Effector memory CD4-positive, alpha-beta T cell (primary cell): ENCODE data around the gene RRM1.
"Not testable (repeated sequence)": the region's sequence is repeated elsewhere in the genome, so short reads cannot be mapped to it uniquely, and the experiment has no call there.

ENCODE experiments used
- DNase-seq, 3 donors: peaks; one replicate each; pipeline ENCODE4 v3.0.0-alpha.2; 2020
- H3K27ac ChIP-seq: 2 replicates; pipeline ENCODE4 v1.7.0; 2013; ENCODE audit warnings: mild to moderate bottlenecking, low read length, moderate library complexity; ENCODE audit not compliant: insufficient read depth, poor library complexity, severe bottlenecking
- H3K27me3 ChIP-seq: replicated peaks from 2 replicates; pipeline ENCODE4 v1.7.0; 2013; ENCODE audit warnings: mild to moderate bottlenecking, low read length; ENCODE audit not compliant: insufficient read depth, control insufficient read depth, poor library complexity, severe bottlenecking
- H3K36me3 ChIP-seq: 2 replicates; pipeline ENCODE4 v1.7.0; 2013; ENCODE audit warnings: mild to moderate bottlenecking, low read length, moderate library complexity; ENCODE audit not compliant: control insufficient read depth, insufficient read depth
- H3K4me1 ChIP-seq: 2 replicates; pipeline ENCODE4 v1.7.0; 2013; ENCODE audit warnings: low read length, mild to moderate bottlenecking; ENCODE audit not compliant: control insufficient read depth, insufficient read depth, poor library complexity, severe bottlenecking
- H3K4me3 ChIP-seq: 2 replicates; pipeline ENCODE4 v1.7.0; 2013; ENCODE audit warnings: low read length, low read depth, mild to moderate bottlenecking; ENCODE audit not compliant: insufficient read depth, poor library complexity, severe bottlenecking
- H3K9me3 ChIP-seq: 2 replicates; pipeline ENCODE4 v1.7.0; 2013; ENCODE audit warnings: mild to moderate bottlenecking, low read length, moderate library complexity; ENCODE audit not compliant: control insufficient read depth
- total RNA-seq, 3 donors: gene quantifications; one replicate each; lab custom pipeline; 2026; lab: John Stamatoyannopoulos, UW

RRM1 gene
- total RNA-seq: 47.6 to 65.9 (median 53.2) reads per million in 3 donors

GRCh38 chr11:4094348-4095291, at the start of gene RRM1:
Gene RRM1, plus strand, starts transcription at chr11:4094799. Its CDS starts 214 bp downstream, at chr11:4095013.
- Histone ChIP-seq H3K4me1 (peaks cover 45% of the 10 kb centered on the region), H3K27me3 (no peaks in the 10 kb centered on the region), H3K9me3 (no peaks in the 10 kb centered on the region), H3K36me3 (no peaks in the 10 kb centered on the region), H3K27ac (peak within 1 kb of the TSS; percentile 84), H3K4me3 (peak within 1 kb of the TSS; percentile 85)
- peak; percentile 85 to 89 (median 88) for DNase-seq

DNA sequence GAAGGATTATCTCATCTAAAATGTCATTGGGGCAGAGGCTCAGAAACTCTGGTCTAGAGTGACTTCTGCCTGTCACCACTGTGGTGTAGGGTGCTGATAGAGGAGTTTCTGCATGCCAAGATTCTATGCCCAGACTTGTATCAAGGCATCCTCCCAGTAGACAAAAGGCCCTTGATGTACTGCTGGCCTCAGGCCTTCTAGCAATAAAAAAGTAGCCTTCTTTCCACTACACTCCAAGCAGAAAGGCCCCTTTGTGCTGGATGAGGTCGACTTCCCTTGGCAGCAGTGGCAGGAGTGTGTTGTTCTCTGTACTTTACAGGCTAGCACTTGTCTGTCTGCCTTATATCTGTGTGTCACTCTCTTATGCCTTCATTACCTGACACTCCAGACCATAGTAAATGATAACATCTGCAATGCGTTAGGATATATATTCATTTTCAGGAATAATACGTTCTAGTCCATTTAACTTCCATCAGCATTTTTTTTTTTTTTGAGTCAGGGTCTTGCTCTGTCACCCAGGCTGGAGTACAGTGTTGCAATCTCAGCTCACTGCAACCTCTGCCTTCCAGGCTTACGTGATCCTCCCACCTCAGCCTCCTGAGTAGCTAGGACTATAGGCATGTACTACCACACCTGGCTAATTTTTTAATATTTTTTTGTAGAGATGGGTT, 49.5 kb upstream of the RRM1 start:
- Histone ChIP-seq H3K36me3 (no peaks in the 10 kb centered on the region), H3K4me1 (peaks cover 4% of the 10 kb centered on the region), H3K9me3 (no peaks in the 10 kb centered on the region), H3K27ac (no peak overlapping the region), H3K4me3 (no peak overlapping the region), H3K27me3 (no peaks in the 10 kb centered on the region)
- DNase-seq: no peak

DNA sequence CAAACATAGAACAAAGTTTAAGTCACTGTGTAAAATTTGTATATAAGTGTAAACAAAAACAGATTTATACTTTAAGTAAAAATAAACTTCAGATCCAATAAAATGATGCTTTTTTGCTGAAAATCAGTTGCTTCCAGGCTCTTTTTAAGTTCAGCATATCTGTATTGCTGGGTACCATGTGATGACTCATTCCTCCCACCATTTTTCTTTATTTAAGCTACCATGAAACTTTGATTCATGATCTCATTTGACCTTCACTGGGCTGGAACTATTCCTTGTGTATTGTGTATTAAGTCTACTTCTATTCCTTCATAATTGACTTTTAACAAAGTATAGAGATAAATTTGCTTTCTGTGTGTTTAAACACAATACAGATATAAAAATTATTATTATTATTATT, 46.3 kb upstream of the RRM1 start:
- Histone ChIP-seq H3K4me3 (no peak overlapping the region), H3K36me3 (no peaks in the 10 kb centered on the region), H3K9me3 (no peaks in the 10 kb centered on the region), H3K27ac (no peak overlapping the region), H3K27me3 (no peaks in the 10 kb centered on the region), H3K4me1 (no peaks in the 10 kb centered on the region)
- no peak for DNase-seq

DNA sequence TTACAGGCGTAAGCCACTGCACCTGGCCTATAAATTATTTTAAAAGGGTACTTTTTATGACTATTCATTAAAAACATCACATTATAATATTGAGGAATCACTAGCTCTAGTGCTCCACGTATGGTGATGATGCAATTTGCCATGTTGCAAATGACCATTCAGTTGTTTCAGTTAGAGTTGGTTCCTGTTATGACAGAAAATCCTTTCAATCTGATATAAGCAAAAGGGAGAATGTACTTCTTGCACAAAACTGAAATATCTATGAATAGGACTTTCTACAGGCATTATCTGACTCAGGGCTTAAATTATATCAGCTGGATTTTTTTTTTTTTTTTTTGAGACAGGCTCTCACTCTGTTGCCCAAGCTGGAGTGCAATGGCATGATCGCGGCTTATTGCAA, 45.6 kb upstream of the RRM1 start:
- Histone ChIP-seq H3K4me1 (no peaks in the 10 kb centered on the region), H3K36me3 (no peaks in the 10 kb centered on the region), H3K9me3 (no peaks in the 10 kb centered on the region), H3K27ac (no peak overlapping the region), H3K4me3 (no peak overlapping the region), H3K27me3 (no peaks in the 10 kb centered on the region)
- DNase-seq: no peak

DNA sequence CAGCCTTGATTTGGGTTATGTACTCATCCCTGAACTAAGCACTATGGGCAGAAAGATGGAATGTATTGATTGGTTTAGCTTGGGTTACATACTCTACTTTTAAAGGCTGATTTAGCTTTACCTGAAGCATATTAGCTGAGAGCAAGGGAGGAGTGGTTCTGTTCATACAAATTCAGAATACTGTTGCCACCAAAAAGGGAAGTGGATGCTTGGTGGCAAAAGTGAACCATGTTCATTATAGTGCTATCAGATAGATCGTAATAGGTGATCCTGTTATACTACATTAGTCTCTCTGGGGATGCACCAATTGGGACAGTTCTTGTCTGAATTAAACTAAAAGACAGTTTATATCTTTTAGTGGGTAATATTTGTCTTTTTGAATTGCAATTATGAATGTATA, 44.5 kb upstream of the RRM1 start:
- Histone ChIP-seq H3K27ac (no peak overlapping the region), H3K36me3 (peaks cover 1% of the 10 kb centered on the region), H3K4me3 (no peak overlapping the region), H3K4me1 (no peaks in the 10 kb centered on the region), H3K27me3 (no peaks in the 10 kb centered on the region), H3K9me3 (no peaks in the 10 kb centered on the region)
- no peak for DNase-seq

GRCh38 chr11:4053200-4053599, 41.4 kb upstream of the RRM1 start:
- not testable (repeated sequence) for H3K4me1 ChIP-seq, H3K4me3 ChIP-seq, H3K9me3 ChIP-seq, H3K27me3 ChIP-seq, DNase-seq, H3K27ac ChIP-seq
- peaks cover 15% of the 10 kb centered on the region for H3K36me3 ChIP-seq

- Histone ChIP-seq H3K36me3 (peaks cover 23% of the 10 kb centered on the region), H3K4me1 (peaks cover 5% of the 10 kb centered on the region), H3K27me3 (no peaks in the 10 kb centered on the region), H3K9me3 (no peaks in the 10 kb centered on the region), H3K27ac (no peak overlapping the region), H3K4me3 (no peak overlapping the region)
- DNase-seq: no peak
These were observed 40.0 kb upstream of the RRM1 start for GRCh38 chr11:4054643-4055042.

GRCh38 chr11:4059424-4059823, 35.2 kb upstream of the RRM1 start:
- Histone ChIP-seq H3K4me1 (peaks cover 6% of the 10 kb centered on the region), H3K27ac (no peak overlapping the region), H3K36me3 (peaks cover 42% of the 10 kb centered on the region), H3K9me3 (no peaks in the 10 kb centered on the region), H3K27me3 (no peaks in the 10 kb centered on the region), H3K4me3 (no peak overlapping the region)
- no peak for DNase-seq

GRCh38 chr11:4060182-4060923, 34.2 kb upstream of the RRM1 start:
- no peak overlapping the region for H3K27ac ChIP-seq
- peaks cover 15% of the 10 kb centered on the region for H3K4me1 ChIP-seq
- H3K27me3 ChIP-seq: no peaks in the 10 kb centered on the region
- H3K36me3 ChIP-seq: peaks cover 39% of the 10 kb centered on the region
- no peak overlapping the region for H3K4me3 ChIP-seq
- no peaks in the 10 kb centered on the region for H3K9me3 ChIP-seq
- DNase-seq: no peak
